GM20000 (cell line): ENCODE measurements around the gene CBX7.

Experiments used
- DNase-seq: peaks from one replicate; pipeline ENCODE4 v3.0.0; 2012; ENCODE audit warnings: low spot score
- TF ChIP-seq, protein P1 (sequence below): IDR thresholded peaks from 2 replicates; pipeline ENCODE4 v1.5.1; 2012; ENCODE audit warnings: mild to moderate bottlenecking, control low read depth; ENCODE audit errors: extremely low read depth, missing control alignments

Gene CBX7

DNA sequence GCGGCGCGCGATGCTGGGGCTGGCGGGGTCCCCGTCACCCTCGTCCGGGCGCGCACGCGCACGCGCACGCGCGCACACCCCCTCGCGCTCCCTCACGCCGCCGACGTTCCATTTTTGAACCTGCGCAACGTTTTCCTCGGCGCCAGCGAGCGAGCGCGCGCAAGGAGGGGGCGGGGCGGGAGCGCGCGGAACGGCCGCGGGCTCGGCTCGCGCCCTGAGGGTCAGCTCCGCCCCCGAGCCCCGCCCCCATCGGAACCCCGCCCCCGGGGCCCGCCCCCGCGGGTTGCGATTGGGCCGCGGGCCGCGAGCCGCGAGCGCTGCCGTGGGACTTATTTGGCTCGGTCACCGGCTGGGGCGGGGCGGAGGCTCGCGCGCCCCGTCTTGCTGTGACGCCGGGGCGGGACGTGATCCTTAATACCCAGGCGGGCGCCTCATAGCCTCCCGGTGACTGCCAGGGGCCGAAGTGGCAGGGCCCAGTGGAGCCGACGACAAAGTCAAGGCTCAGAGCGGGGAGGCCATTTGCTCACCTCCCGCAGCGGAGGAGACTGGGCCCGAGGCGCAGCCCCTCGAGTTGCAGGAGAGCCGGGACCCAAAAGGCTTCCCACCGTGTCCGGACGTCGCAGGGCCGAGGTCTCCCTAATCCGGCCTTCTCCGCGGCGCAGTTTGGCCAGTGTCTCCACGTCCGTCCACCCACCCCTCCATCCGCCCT is at the start of gene CBX7:
TSS of gene CBX7 (minus strand) at position 170 of the 709 bp plus-strand sequence. CDS start 236 bp downstream, outside the sequence.
- TF ChIP-seq, protein P1, sequence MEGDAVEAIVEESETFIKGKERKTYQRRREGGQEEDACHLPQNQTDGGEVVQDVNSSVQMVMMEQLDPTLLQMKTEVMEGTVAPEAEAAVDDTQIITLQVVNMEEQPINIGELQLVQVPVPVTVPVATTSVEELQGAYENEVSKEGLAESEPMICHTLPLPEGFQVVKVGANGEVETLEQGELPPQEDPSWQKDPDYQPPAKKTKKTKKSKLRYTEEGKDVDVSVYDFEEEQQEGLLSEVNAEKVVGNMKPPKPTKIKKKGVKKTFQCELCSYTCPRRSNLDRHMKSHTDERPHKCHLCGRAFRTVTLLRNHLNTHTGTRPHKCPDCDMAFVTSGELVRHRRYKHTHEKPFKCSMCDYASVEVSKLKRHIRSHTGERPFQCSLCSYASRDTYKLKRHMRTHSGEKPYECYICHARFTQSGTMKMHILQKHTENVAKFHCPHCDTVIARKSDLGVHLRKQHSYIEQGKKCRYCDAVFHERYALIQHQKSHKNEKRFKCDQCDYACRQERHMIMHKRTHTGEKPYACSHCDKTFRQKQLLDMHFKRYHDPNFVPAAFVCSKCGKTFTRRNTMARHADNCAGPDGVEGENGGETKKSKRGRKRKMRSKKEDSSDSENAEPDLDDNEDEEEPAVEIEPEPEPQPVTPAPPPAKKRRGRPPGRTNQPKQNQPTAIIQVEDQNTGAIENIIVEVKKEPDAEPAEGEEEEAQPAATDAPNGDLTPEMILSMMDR, result no peak
- peak; percentile 100 for DNase-seq

DNA sequence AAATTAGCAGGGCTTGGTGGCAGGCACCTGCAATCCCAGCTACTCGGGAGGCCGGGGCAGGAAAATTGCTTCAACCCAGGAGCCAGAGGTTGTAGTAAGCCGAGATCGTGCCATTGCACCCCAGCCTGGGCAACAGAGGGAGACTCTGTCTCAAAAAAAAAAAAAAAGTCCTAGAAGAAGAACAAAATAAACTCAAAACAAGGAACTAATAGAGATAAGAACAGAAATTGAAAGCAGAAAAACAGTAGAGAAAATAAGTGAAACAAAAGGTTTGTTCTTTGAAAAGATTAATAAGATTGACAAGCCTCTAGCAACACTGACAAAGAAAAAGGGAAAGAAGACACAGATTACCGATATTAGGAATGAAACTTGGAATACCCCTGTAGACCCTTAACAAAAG is 45.1 kb upstream of the CBX7 start:
- TF ChIP-seq, protein P1, result no peak
- no peak for DNase-seq

DNA sequence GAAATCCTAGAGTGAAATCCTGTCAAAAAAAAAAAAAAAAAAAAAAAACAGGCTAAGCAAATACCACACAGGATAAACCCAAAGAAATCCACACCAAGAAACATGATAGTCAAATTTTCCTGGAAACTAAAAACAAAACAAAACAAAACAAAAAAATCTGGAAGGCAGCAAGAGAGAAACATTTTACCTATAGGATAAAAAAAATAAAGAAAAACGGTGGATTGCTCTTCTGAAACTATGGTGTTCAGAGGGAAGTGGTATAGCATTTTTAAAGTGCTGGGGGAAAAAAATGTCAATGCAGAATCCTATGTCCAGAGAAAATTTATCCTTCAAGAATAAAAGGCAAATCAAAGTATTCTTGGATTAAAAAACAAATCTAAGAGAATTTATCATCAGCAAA is 41.6 kb upstream of the CBX7 start:
- DNase-seq, result no peak

DNA sequence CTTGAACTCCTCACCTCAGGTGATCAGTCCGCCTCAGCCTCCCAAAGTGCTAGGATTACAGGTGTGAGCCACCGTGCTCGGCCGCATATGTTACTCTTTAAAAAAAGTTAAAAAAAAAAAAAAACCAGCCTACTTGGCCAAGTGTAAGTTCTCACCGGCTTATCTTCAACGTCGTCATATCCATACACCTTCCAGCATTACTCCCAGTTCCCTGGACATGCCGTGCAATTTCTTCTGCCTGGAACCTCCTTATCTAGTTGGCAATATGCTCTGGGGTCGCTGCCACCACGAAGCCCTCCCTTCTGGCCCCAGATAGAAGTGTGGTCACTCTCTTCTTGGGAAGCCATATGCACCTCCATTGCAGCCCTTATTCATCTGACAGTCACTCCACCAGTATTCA is 36.3 kb upstream of the CBX7 start:
- no peak for DNase-seq
- TF ChIP-seq, protein P1, result no peak

More for the DNA sequence above, 41.6 kb upstream of the CBX7 start:
- TF ChIP-seq, protein P1, result no peak

DNA sequence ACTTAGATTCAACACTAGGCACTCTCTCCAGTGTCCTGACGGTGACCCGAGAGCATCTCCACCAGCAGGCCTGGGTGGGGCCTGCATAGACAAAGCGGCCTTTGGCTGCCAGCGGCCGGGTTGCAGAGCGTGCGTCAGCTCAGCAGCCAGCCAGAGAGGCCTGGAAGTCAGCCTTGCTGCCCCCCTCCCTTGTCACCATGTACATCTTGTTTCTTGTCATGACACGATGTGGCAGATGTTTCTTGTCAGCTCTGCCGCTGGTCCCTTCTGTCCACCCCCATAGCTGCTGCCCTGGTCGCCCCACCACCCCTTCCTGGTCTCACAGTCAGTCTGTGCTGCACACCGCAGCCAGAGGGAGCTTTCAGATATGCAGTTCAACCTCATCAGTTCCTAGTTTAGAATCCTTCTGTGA is 33.1 kb upstream of the CBX7 start:
- TF ChIP-seq, protein P1, result peak; percentile 10
- no peak for DNase-seq

DNA sequence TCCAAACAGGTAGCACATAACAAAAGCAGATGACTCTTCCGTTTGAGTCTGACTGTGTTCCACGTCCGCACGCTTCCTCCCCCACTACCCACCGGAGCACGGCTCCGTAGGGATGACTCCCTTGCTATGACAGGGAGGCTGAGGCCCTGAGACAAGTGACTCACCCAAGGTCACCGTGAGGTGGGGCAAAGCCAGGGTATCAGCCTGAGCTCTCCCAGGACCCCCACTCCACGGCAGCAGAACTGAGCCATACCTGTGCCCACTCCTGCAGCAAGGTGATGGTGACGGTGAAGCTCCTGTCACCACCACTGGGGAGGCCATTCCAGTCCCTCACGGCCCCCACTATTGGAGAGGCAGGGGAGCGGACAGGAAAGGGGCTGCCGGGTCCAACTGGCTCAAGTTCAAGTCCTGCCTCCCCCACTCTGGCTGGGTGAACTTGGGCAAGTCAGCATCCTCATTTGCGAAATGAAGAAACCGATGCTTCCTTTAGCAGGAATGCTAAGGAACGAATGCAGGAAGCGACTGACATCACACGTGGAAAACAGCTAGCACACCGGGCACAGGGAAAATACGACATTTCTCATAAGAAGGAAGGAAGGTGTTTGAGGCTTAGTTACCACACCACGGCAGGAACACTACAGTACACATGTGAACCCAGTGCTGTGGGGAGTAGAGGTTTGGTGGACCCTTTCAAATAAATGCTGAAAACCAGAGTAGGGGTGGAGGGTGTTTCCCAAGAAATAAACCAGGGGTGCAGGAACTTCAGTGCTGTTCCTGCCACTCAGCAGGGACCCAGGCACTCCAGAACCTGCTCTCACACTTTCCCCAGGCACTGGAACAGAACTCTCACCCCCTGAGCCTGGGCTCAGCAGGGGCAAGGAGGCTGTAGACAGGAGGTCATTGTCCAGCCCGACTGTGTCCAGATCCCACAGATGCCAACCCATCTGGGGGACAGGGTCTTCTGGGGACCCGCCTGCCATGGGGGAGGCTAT is 32.4 kb upstream of the CBX7 start:
- TF ChIP-seq, protein P1, result no peak
- DNase-seq, result no peak

DNA sequence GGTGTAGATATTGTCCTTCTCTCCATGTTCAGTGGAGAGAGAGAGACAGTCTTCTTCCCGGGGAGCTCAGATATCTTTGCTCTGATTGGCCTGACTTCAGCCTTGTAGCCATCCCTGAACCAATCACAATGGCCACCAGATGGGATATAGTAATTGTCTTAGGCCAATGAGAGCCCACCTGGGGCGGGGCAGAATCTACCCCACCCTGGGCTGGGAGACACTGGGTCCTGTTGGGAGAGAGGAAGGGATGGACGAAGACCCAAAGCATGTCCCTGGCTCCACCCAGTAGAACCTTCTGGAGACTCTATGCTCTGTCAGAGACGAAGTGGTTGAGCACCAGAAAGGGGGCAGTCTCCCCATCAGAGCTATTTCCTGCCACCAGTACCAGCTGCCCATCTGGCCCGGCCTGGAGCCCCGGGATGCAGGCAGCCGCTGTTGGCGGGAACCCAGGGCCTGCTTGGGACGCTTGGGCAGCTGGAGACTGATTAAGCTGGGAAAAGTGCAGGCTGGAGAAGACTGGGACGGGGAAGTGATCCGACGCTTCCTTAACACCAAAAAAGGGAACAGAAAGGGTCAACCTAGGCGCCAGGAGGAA is 31.6 kb upstream of the CBX7 start:
- no peak for DNase-seq
- TF ChIP-seq, protein P1, result no peak
